SK-N-SH (cell line): ENCODE results near the gene BLZF1. TPM values are rescaled to one million over a fixed set of nuclear protein-coding genes. Genes with fewer than 3 reads are reported as not detected.

Experiments used
- CTCF ChIA-PET: fragments of 300-600, 350-600 bp; formaldehyde crosslinking; extraction: SDS; loops from one replicate; lab custom pipeline; 2021; lab: Yijun Ruan, JAX
- POLR2A ChIA-PET: fragments of 350-600 bp; sonication (Branson Sonifier 250); formaldehyde crosslinking; extraction: SDS; loops from one replicate; lab custom pipeline; 2020; ENCODE audit warnings: antibody characterized with exemption, inconsistent platforms; lab: Yijun Ruan, JAX
- DNase-seq: peaks from one replicate; pipeline ENCODE4 v3.0.0; 2012
- H2AFZ ChIP-seq: fragments of 200-600 bp; sonication (generic); 2 replicates; pipeline ENCODE4 v1.8.1; 2016; ENCODE audit warnings: antibody characterized with exemption, mild to moderate bottlenecking, low read depth
- H3F3A ChIP-seq: fragments of 200-600 bp; sonication (generic); replicated peaks from 2 replicates; pipeline ENCODE3; 2016; ENCODE audit warnings: antibody characterized with exemption, mild to moderate bottlenecking; ENCODE audit not compliant: insufficient read depth
- H3K27ac ChIP-seq, 2 experiments: fragments of 200-500 bp in 1 of 2; fragments of 200-600 bp in 1 of 2; sonication (Bioruptor generic) in 1 of 2; sonication (generic), shearing (Covaris generic) in 1 of 2; 2 replicates each; pipeline versions ENCODE4 v1.5.1 to v1.6.1; 2014 to 2016; ENCODE audit warnings: low read depth in 2 of 2, inconsistent platforms in 1 of 2, low read length in 1 of 2, mild to moderate bottlenecking in 1 of 2, mixed read lengths in 1 of 2
- H3K27me3 ChIP-seq: fragments of 200-600 bp; sonication (generic), shearing (Covaris generic); 2 replicates; pipeline ENCODE4 v1.6.1; 2016; ENCODE audit warnings: mixed run types; ENCODE audit not compliant: insufficient read depth
- H3K36me3 ChIP-seq, 2 experiments: fragments of 200-500 bp in 1 of 2; fragments of 200-600 bp in 1 of 2; sonication (Bioruptor generic) in 1 of 2; sonication (generic) in 1 of 2; replicated peaks in 1 of 2; 2 replicates each; pipeline versions ENCODE3 to v1.5.1; 2014 to 2016; ENCODE audit warnings: low read length in 1 of 2, mild to moderate bottlenecking in 1 of 2; ENCODE audit not compliant: insufficient read depth in 2 of 2, control insufficient read depth in 1 of 2
- H3K4me1 ChIP-seq, 2 experiments: fragments of 200-500 bp in 1 of 2; fragments of 200-600 bp in 1 of 2; sonication (Bioruptor generic) in 1 of 2; sonication (generic), shearing (Covaris generic) in 1 of 2; 2 replicates each; pipeline versions ENCODE4 v1.5.1 to v1.6.1; 2014 to 2016; ENCODE audit warnings: low read depth in 1 of 2, low read length in 1 of 2, mixed run types in 1 of 2; ENCODE audit not compliant: insufficient read depth in 2 of 2, control insufficient read depth in 1 of 2
- H3K4me2 ChIP-seq: fragments of 200-600 bp; sonication (generic), shearing (Covaris generic); 2 replicates; pipeline ENCODE4 v1.6.1; 2017; ENCODE audit warnings: mixed run types
- H3K4me3 ChIP-seq, 2 experiments: fragments of 200-500 bp in 1 of 2; fragments of 200-600 bp in 1 of 2; sonication (Bioruptor generic) in 1 of 2; sonication (generic), shearing (Covaris generic) in 1 of 2; 2 replicates each; pipeline versions ENCODE4 v1.5.1 to v1.8.1; 2014 to 2016; ENCODE audit warnings: low read depth in 2 of 2, inconsistent platforms in 1 of 2, low read length in 1 of 2, mild to moderate bottlenecking in 1 of 2, mixed read lengths in 1 of 2, moderate library complexity in 1 of 2
- H3K79me2 ChIP-seq: fragments of 200-600 bp; sonication (generic); 2 replicates; pipeline ENCODE4 v1.8.1; 2017; ENCODE audit warnings: mild to moderate bottlenecking; ENCODE audit not compliant: insufficient read depth
- H3K9ac ChIP-seq: fragments of 200-600 bp; sonication (generic); 2 replicates; pipeline ENCODE4 v1.6.1; 2017; ENCODE audit warnings: mixed run types
- H3K9me2 ChIP-seq: fragments of 200-600 bp; sonication (generic); 2 replicates; pipeline ENCODE4 v1.6.1; 2017; ENCODE audit warnings: mixed run types
- H3K9me3 ChIP-seq: fragments of 200-600 bp; sonication (generic); 2 replicates; pipeline ENCODE4 v1.6.1; 2017; ENCODE audit warnings: mixed run types, mild to moderate bottlenecking, moderate library complexity
- H4K20me1 ChIP-seq: fragments of 200-600 bp; sonication (generic); 2 replicates; pipeline ENCODE4 v1.6.1; 2017; ENCODE audit warnings: mild to moderate bottlenecking, mixed run types; ENCODE audit not compliant: insufficient read depth
- ELF1 ChIP-seq: IDR thresholded peaks from 2 replicates; pipeline ENCODE4 v1.4.0; 2012
- FOXJ3 ChIP-seq: sonication (generic); formaldehyde crosslinking; IDR thresholded peaks from 2 replicates; pipeline ENCODE4 v1.5.1; 2020; ENCODE audit warnings: mild to moderate bottlenecking, missing genetic modification reagents
- FOXM1 ChIP-seq: IDR thresholded peaks from 2 replicates; pipeline ENCODE4 v1.4.0; 2012; ENCODE audit warnings: low read depth, mild to moderate bottlenecking
- GATA2 ChIP-seq: sonication (generic); formaldehyde crosslinking; IDR thresholded peaks from 2 replicates; pipeline ENCODE4 v1.5.0; 2020; ENCODE audit warnings: mild to moderate bottlenecking, missing genetic modification reagents
- MEF2A ChIP-seq: IDR thresholded peaks from 2 replicates; pipeline ENCODE4 v1.4.0; 2012; ENCODE audit warnings: low read depth, borderline replicate concordance
- MXI1 ChIP-seq: IDR thresholded peaks from 2 replicates; pipeline ENCODE4 v1.6.1; 2012; ENCODE audit warnings: mild to moderate bottlenecking, low read depth, low read length, improper control_type of control experiment
- NFIC ChIP-seq: IDR thresholded peaks from 2 replicates; pipeline ENCODE4 v1.4.0; 2012; ENCODE audit warnings: borderline replicate concordance
- RAD21 ChIP-seq: IDR thresholded peaks from 2 replicates; pipeline ENCODE4 v1.6.1; 2012; ENCODE audit warnings: mild to moderate bottlenecking, low read length
- SIN3A ChIP-seq: IDR thresholded peaks from 2 replicates; pipeline ENCODE4 v1.6.1; 2012; ENCODE audit warnings: low read depth, mild to moderate bottlenecking, low read length, moderate library complexity, borderline replicate concordance
- TAF1 ChIP-seq: IDR thresholded peaks from 2 replicates; pipeline ENCODE4 v1.6.1; 2012; ENCODE audit warnings: low read depth, mild to moderate bottlenecking, low read length, moderate library complexity, borderline replicate concordance
- TCF12 ChIP-seq: IDR thresholded peaks from 2 replicates; pipeline ENCODE4 v1.4.0; 2012
- TEAD4 ChIP-seq: IDR thresholded peaks from 2 replicates; pipeline ENCODE4 v1.4.0; 2012; ENCODE audit warnings: mild to moderate bottlenecking, borderline replicate concordance; ENCODE audit not compliant: insufficient read depth
- WGBS: methylation state at CpG from one replicate; pipeline ENCODE4 v1.1.6; 2017; ENCODE audit warnings: low lambda C conversion rate; 5-methylcytosine and 5-hydroxymethylcytosine counted together
- polyA plus RNA-seq, 3 experiments: library from polyadenylated mRNA; depleted of rRNA; stranded (reverse); fragments of >200 nt; gene quantifications; 2 replicates each; pipeline ENCODE4 v1.2.3, GENCODE V29; 2012
- TF ChIP-seq, protein P1 (sequence below): IDR thresholded peaks from 2 replicates; pipeline ENCODE4 v1.4.0; 2012; ENCODE audit warnings: low read depth, borderline replicate concordance
- TF ChIP-seq, protein P2 (sequence below): fragments of 150-350 bp; IDR thresholded peaks from 2 replicates; pipeline ENCODE4 v1.6.1; 2017; ENCODE audit warnings: antibody characterized with exemption, low read length, low read depth, borderline replicate concordance
- TF ChIP-seq, protein P3 (sequence below): fragments of 200-600 bp; sonication (generic); IDR thresholded peaks from 2 replicates; pipeline ENCODE4 v1.6.1; 2017; ENCODE audit warnings: antibody characterized with exemption, mild to moderate bottlenecking, moderate library complexity

The BLZF1 gene
- polyA plus RNA-seq, 1 of the 3 experiments (the other 2 are of a cell fraction), result 9.5 TPM

DNA sequence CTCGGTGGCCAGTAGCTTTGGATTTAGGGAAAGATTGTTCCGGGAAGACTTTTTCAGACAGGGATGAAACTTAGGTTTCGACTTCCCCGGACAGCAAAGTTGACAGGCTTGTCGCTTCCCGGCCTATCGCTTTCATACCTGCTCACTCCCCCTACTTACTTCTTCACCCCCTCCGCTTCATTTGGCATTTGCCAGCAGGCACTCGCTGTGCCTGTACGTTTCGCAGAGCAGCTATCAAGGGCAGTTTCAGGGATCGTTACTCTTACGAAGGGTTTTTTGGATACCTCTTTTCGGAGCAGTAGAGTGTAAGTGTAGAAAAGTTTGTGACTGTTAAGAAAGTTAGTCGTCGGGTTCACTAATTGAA is 393 bp downstream of the BLZF1 start (continued):
- TF ChIP-seq, protein P1, sequence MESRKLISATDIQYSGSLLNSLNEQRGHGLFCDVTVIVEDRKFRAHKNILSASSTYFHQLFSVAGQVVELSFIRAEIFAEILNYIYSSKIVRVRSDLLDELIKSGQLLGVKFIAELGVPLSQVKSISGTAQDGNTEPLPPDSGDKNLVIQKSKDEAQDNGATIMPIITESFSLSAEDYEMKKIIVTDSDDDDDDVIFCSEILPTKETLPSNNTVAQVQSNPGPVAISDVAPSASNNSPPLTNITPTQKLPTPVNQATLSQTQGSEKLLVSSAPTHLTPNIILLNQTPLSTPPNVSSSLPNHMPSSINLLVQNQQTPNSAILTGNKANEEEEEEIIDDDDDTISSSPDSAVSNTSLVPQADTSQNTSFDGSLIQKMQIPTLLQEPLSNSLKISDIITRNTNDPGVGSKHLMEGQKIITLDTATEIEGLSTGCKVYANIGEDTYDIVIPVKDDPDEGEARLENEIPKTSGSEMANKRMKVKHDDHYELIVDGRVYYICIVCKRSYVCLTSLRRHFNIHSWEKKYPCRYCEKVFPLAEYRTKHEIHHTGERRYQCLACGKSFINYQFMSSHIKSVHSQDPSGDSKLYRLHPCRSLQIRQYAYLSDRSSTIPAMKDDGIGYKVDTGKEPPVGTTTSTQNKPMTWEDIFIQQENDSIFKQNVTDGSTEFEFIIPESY, result no peak
- TF ChIP-seq FOXJ3 (CRISPR knock-in tag) (no peak), NFIC (no peak)

DNA sequence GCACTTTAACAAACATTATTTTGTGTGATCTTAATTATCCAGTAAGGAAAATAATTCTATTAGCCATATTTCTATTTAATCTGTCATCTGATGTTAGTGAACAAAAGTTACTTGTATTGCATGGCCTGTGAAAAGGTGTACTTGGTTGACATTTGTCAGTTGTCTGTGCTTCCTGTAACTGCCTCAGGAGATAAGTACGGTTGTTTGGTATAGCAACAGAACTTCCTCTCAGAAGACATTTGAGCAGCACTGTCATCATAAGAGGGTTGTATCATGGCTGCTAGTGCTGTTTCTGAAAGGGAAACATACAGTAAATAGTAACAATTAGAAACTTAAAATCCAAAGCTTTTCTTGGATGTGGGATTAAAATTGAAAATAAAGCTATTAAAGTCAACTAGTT is 3.4 kb downstream of the BLZF1 start:
- no peaks in the 10 kb centered on the region for H3K27me3 ChIP-seq
- no peaks in the 10 kb centered on the region for H3K9me2 ChIP-seq
- no peak overlapping the region for H3K4me3 ChIP-seq
- TF ChIP-seq FOXM1 (no peak), MXI1 (no peak), TEAD4 (no peak), TCF12 (no peak), ELF1 (no peak), TAF1 (no peak), RAD21 (no peak), GATA2 (CRISPR knock-in tag) (no peak), MEF2A (no peak), SIN3A (no peak), NFIC (no peak)
- TF ChIP-seq, protein P1, result no peak
- TF ChIP-seq, protein P2, sequence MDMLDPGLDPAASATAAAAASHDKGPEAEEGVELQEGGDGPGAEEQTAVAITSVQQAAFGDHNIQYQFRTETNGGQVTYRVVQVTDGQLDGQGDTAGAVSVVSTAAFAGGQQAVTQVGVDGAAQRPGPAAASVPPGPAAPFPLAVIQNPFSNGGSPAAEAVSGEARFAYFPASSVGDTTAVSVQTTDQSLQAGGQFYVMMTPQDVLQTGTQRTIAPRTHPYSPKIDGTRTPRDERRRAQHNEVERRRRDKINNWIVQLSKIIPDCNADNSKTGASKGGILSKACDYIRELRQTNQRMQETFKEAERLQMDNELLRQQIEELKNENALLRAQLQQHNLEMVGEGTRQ, result no peak
- TF ChIP-seq, protein P3, sequence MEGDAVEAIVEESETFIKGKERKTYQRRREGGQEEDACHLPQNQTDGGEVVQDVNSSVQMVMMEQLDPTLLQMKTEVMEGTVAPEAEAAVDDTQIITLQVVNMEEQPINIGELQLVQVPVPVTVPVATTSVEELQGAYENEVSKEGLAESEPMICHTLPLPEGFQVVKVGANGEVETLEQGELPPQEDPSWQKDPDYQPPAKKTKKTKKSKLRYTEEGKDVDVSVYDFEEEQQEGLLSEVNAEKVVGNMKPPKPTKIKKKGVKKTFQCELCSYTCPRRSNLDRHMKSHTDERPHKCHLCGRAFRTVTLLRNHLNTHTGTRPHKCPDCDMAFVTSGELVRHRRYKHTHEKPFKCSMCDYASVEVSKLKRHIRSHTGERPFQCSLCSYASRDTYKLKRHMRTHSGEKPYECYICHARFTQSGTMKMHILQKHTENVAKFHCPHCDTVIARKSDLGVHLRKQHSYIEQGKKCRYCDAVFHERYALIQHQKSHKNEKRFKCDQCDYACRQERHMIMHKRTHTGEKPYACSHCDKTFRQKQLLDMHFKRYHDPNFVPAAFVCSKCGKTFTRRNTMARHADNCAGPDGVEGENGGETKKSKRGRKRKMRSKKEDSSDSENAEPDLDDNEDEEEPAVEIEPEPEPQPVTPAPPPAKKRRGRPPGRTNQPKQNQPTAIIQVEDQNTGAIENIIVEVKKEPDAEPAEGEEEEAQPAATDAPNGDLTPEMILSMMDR, result no peak
- no peaks in the 10 kb centered on the region for H3K9me3 ChIP-seq
- peaks cover 56 to 69% of the 10 kb centered on the region in 2 experiments for H3K36me3 ChIP-seq
- peaks cover 2% of the 10 kb centered on the region for H3F3A ChIP-seq
- no peak overlapping the region for H3K9ac ChIP-seq
- 92% methylated on average over 1 of the region's 1 CpG for WGBS
- POLR2A ChIA-PET, result no interaction called here
- no peak overlapping the region for H2AFZ ChIP-seq
- no peaks in the 10 kb centered on the region for H4K20me1 ChIP-seq
- CTCF ChIA-PET, result interaction anchor here (0.6 to 1.8 kb wide), 2 partner anchors 23 to 806 kb away, joined by 4 read pairs; no protein-coding TSS in a partner anchor
- peaks cover 3 to 17% of the 10 kb centered on the region in 2 experiments; a peak in 3 of 4 replicates for H3K4me1 ChIP-seq
- H3K27ac ChIP-seq, result no peak overlapping the region; a peak in 1 of 4 replicates
- no peak for DNase-seq
- no peak overlapping the region for H3K4me2 ChIP-seq
- peaks cover 74% of the 10 kb centered on the region for H3K79me2 ChIP-seq
